Osteocyte (in vitro differentiated cells): Measurements from ENCODE around the gene CRYBA1. TPM values are rescaled to one million over a fixed set of nuclear protein-coding genes. Genes with fewer than 3 reads are reported as not detected.

Source experiments
- DNase-seq: peaks from one replicate; pipeline ENCODE4 v3.0.0; 2021; ENCODE audit warnings: mixed read lengths; ENCODE audit not compliant: unreplicated experiment; ENCODE audit errors: extremely low spot score
- H3K27ac Mint-ChIP-seq: one replicate; pipeline ENCODE4 v1.8.0; 2021; ENCODE audit warnings: mild to moderate bottlenecking, mixed read lengths; ENCODE audit not compliant: unreplicated experiment
- H3K27me3 Mint-ChIP-seq: one replicate; pipeline ENCODE4 v1.8.0; 2021; ENCODE audit warnings: mixed read lengths; ENCODE audit not compliant: unreplicated experiment
- H3K36me3 Mint-ChIP-seq: one replicate; pipeline ENCODE4 v1.8.0; 2021; ENCODE audit warnings: mixed read lengths; ENCODE audit not compliant: unreplicated experiment
- H3K4me1 Mint-ChIP-seq: one replicate; pipeline ENCODE4 v1.8.0; 2021; ENCODE audit warnings: mixed read lengths; ENCODE audit not compliant: unreplicated experiment
- H3K4me3 Mint-ChIP-seq: one replicate; pipeline ENCODE4 v1.8.0; 2021; ENCODE audit warnings: mild to moderate bottlenecking, moderate library complexity, mixed read lengths; ENCODE audit not compliant: unreplicated experiment
- H3K9me3 Mint-ChIP-seq: one replicate; pipeline ENCODE4 v1.8.0; 2021; ENCODE audit warnings: mixed read lengths; ENCODE audit not compliant: unreplicated experiment
- total RNA-seq: library from RNA; stranded (reverse); gene quantifications from 2 replicates; pipeline ENCODE4 v1.2.1, GENCODE V29; 2021
- TF ChIP-seq, protein P1 (sequence below): fragments of 200-600 bp; sonication (generic); IDR thresholded peaks from 2 replicates; pipeline ENCODE4 v1.5.0; 2021; ENCODE audit warnings: antibody characterized with exemption, mild to moderate bottlenecking, moderate library complexity

CRYBA1 gene
- total RNA-seq, 1 donor from 2014 or later, result not detected

DNA sequence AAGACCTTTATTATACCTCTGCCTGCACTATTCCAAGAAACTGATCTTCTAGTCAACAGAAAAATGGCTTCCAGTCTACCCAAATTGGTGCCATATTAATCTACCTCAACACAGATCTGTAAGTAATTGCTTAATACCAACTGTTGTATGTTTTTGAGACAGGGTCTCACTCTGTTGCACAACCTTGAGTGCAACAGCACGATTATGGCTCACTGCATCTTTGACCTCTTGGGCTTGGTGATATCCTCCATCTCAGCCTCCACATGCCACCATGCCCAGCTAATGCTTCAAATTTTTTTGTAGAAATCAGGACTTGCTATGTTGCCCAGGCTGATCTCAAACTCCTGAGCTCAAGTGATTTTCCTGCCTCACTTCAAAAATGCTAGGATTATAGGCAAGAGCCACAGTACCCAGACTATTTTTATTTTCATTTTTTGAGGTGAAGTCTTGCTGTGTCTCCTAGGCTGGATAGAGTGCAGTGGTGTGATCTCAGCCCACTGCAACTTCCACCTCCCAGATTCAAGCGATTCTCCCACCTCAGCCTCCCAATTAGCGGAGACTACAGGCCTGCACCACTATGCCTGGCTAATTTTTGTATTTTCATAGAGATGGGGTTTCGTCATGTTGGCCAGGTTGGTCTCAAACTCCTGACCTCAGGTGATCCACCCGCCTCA, 32.9 kb downstream of the CRYBA1 start:
- peaks cover 32% of the 10 kb centered on the region for H3K4me1 Mint-ChIP-seq
- no peak overlapping the region for H3K4me3 Mint-ChIP-seq
- TF ChIP-seq, protein P1, sequence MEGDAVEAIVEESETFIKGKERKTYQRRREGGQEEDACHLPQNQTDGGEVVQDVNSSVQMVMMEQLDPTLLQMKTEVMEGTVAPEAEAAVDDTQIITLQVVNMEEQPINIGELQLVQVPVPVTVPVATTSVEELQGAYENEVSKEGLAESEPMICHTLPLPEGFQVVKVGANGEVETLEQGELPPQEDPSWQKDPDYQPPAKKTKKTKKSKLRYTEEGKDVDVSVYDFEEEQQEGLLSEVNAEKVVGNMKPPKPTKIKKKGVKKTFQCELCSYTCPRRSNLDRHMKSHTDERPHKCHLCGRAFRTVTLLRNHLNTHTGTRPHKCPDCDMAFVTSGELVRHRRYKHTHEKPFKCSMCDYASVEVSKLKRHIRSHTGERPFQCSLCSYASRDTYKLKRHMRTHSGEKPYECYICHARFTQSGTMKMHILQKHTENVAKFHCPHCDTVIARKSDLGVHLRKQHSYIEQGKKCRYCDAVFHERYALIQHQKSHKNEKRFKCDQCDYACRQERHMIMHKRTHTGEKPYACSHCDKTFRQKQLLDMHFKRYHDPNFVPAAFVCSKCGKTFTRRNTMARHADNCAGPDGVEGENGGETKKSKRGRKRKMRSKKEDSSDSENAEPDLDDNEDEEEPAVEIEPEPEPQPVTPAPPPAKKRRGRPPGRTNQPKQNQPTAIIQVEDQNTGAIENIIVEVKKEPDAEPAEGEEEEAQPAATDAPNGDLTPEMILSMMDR, result no peak
- no peaks in the 10 kb centered on the region for H3K27me3 Mint-ChIP-seq
- no peak for DNase-seq
- no peaks in the 10 kb centered on the region for H3K9me3 Mint-ChIP-seq
- no peak overlapping the region for H3K27ac Mint-ChIP-seq
- peaks cover 42% of the 10 kb centered on the region for H3K36me3 Mint-ChIP-seq

DNA sequence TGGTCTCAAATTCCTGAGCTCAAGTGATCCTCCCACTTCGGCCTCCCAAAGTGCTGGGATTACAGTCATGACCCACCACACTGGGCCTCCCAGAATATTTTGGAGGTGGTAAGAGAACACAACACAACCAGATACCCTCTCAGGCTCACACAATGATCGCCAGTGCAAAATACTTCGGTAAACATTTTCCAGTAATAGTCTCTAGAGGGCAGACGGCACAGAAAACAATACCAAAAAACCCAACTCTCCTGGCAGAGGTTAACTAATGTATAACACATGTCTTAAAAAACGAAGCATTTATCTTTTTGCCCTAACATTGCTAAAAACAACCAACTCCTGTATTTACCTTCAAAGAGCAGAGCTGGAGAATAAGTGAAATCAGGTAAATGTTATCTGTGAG, 36.8 kb downstream of the CRYBA1 start:
- H3K9me3 Mint-ChIP-seq, result no peaks in the 10 kb centered on the region
- peaks cover 36% of the 10 kb centered on the region for H3K4me1 Mint-ChIP-seq
- H3K4me3 Mint-ChIP-seq, result no peak overlapping the region
- TF ChIP-seq, protein P1, result peak; percentile 33
- H3K27me3 Mint-ChIP-seq, result no peaks in the 10 kb centered on the region
- no peak for DNase-seq
- H3K27ac Mint-ChIP-seq, result peak overlapping the region; percentile 4
- peaks cover 50% of the 10 kb centered on the region for H3K36me3 Mint-ChIP-seq

DNA sequence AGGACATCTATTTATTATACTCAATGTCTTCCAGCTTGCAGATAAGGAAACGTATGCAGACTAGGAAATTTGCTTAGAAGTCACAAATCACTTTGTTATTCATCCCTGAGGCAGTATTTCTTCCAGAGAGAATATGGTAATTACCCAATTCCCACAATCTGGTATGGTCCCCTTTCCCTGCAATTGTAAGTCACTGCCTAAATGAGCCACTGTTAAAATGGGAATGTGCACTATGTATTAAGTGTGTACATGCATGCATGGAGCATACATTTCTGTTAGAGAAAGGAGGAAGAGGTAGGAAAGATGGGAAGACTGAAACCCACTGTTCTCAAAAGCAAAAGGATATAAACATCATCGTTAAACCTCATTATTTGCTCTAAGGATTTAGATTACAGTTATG, 37.3 kb downstream of the CRYBA1 start:
- Mint-ChIP-seq H3K4me1 (peaks cover 41% of the 10 kb centered on the region), H3K36me3 (peaks cover 53% of the 10 kb centered on the region), H3K4me3 (no peak overlapping the region), H3K9me3 (no peaks in the 10 kb centered on the region), H3K27me3 (no peaks in the 10 kb centered on the region), H3K27ac (peak overlapping the region; percentile 4)
- no peak for DNase-seq
- TF ChIP-seq, protein P1, result no peak

DNA sequence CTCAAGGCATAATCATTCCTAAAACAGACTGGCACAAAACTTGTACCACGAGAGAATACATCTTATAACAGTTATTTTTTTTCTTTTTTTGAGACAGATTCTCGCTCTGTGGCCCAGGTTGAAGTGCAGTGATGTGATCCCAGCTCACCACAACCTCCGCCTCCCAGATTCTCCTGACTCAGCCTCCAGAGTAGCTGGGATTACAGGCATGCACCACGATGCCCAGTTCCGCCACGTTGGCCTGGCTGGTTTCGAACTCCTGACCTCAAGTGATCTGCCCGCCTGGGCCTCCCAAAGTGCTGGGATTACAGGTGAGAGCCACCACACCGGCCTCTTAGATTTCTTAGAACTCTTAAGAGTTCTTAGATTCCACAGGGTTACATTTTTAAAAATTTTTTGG, 43.2 kb downstream of the CRYBA1 start:
- DNase-seq, result no peak
- H3K36me3 Mint-ChIP-seq, result peaks cover 27% of the 10 kb centered on the region
- no peak overlapping the region for H3K27ac Mint-ChIP-seq
- no peaks in the 10 kb centered on the region for H3K9me3 Mint-ChIP-seq
- peaks cover 49% of the 10 kb centered on the region for H3K4me1 Mint-ChIP-seq
- TF ChIP-seq, protein P1, result no peak
- no peaks in the 10 kb centered on the region for H3K27me3 Mint-ChIP-seq
- H3K4me3 Mint-ChIP-seq, result no peak overlapping the region

DNA sequence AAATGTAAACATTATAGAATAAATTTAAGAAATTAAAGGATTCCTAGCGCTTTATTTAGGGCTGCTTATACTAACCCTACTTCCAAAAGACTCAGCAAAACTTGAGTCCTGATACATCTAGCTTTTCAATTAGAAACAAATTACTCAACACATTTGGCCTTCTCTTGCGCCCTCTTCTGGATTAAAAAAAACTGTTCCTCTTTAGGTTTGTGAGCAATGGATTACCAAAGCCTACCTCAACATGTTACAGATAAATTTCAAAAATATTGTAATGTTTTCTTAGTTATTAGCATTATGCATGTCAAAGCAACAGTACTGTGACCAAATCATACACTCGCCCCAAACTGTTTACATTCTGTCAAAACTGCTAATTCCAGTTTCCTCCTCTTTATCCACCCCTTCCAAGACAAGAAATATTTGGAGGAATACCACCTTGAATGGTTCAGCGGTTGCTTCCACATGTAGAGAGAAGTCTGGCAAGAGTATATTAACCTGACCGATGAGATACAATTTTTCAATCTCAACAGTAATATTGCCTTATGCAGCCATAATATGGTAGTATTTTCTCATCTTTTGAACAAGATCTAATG, 44.6 kb downstream of the CRYBA1 start:
- Mint-ChIP-seq H3K27ac (peak overlapping the region; percentile 80), H3K27me3 (no peaks in the 10 kb centered on the region), H3K4me1 (peaks cover 51% of the 10 kb centered on the region), H3K36me3 (peaks cover 22% of the 10 kb centered on the region), H3K9me3 (no peaks in the 10 kb centered on the region), H3K4me3 (peak overlapping the region; percentile 85)
- no peak for DNase-seq
- TF ChIP-seq, protein P1, result peak; percentile 76
